Measurements from ENCODE around the gene TPCN2.
A peak's percentile ranks its signal among the peaks of the same experiment; 100 is the strongest.
"Not testable (repeated sequence)": the region's sequence is repeated elsewhere in the genome, so short reads cannot be mapped to it uniquely, and the experiment has no call there.

Gene TPCN2

GRCh38 chr11:69048694-69049489 lies at the start of gene TPCN2:
Gene TPCN2, plus strand, starts transcription at chr11:69048932. Its CDS starts 66 bp downstream, at chr11:69048998.
- DNase-seq (ENCODE audit: low read depth in 2 of 2), result peak; percentile 78 to 87

GRCh38 chr11:68999093-68999747 lies 49.5 kb upstream of the TPCN2 start:
- DNase-seq (ENCODE audit: low read depth in 2 of 2), result no peak

- not testable (repeated sequence) for DNase-seq (ENCODE audit: low read depth in 2 of 2)
These were observed 48.9 kb upstream of the TPCN2 start for GRCh38 chr11:68999748-69000355.

- DNase-seq (ENCODE audit: low read depth in 2 of 2), result no peak
These were observed 48.3 kb upstream of the TPCN2 start for GRCh38 chr11:69000391-69000790.

GRCh38 chr11:69000831-69001242 lies 47.9 kb upstream of the TPCN2 start:
- no peak for DNase-seq (ENCODE audit: low read depth in 2 of 2)

GRCh38 chr11:69001243-69002081 lies 47.3 kb upstream of the TPCN2 start:
- no peak for DNase-seq (ENCODE audit: low read depth in 2 of 2)

GRCh38 chr11:69002110-69002569 lies 46.6 kb upstream of the TPCN2 start:
- DNase-seq (ENCODE audit: low read depth in 2 of 2), result no peak

GRCh38 chr11:69002570-69003231 lies 46.0 kb upstream of the TPCN2 start:
- no peak for DNase-seq (ENCODE audit: low read depth in 2 of 2)

GRCh38 chr11:69003301-69003865 lies 45.3 kb upstream of the TPCN2 start:
- no peak for DNase-seq (ENCODE audit: low read depth in 2 of 2)

- no peak for DNase-seq (ENCODE audit: low read depth in 2 of 2)
These were observed 44.8 kb upstream of the TPCN2 start for GRCh38 chr11:69003866-69004367.

- DNase-seq (ENCODE audit: low read depth in 2 of 2), result no peak
These were observed 44.1 kb upstream of the TPCN2 start for GRCh38 chr11:69004411-69005182.

GRCh38 chr11:69005183-69005630 lies 43.5 kb upstream of the TPCN2 start:
- DNase-seq (ENCODE audit: low read depth in 2 of 2), result no peak

GRCh38 chr11:69005631-69006368 lies 42.9 kb upstream of the TPCN2 start:
- no peak for DNase-seq (ENCODE audit: low read depth in 2 of 2)

- no peak for DNase-seq (ENCODE audit: low read depth in 2 of 2)
These were observed 41.9 kb upstream of the TPCN2 start for GRCh38 chr11:69006816-69007215.

GRCh38 chr11:69007975-69008381 lies 40.8 kb upstream of the TPCN2 start:
- DNase-seq (ENCODE audit: low read depth in 2 of 2), result no peak

- no peak for DNase-seq (ENCODE audit: low read depth in 2 of 2)
These were observed 39.8 kb upstream of the TPCN2 start for GRCh38 chr11:69008737-69009440.

- no peak for DNase-seq (ENCODE audit: low read depth in 2 of 2)
These were observed 39.1 kb upstream of the TPCN2 start for GRCh38 chr11:69009441-69010211.
